OCI-M2 (cell line): ENCODE data around the gene ACP4.

Source experiments
- DNase-seq: peaks from one replicate; lab custom pipeline; 2025; ENCODE audit not compliant: unreplicated experiment; lab: John Stamatoyannopoulos, UW

The ACP4 gene

GRCh38 chr19:50839712-50840655 lies 49.8 kb downstream of the ACP4 start:
- DNase-seq = no peak

GRCh38 chr19:50842130-50842529 lies 51.9 kb downstream of the ACP4 start:
- DNase-seq = no peak

GRCh38 chr19:50843205-50843604 lies 53.0 kb downstream of the ACP4 start:
- DNase-seq = no peak

GRCh38 chr19:50843701-50844221 lies 53.5 kb downstream of the ACP4 start:
- DNase-seq = no peak

- no peak for DNase-seq
Observed at GRCh38 chr19:50844296-50844935, 54.2 kb downstream of the ACP4 start.
